GM12891 (cell line): ENCODE results near the gene PALM2AKAP2.

Source experiments
- PAX5 ChIP-seq: IDR thresholded peaks from 2 replicates; pipeline ENCODE4 v1.6.1; 2011; ENCODE audit warnings: low read length, moderate library complexity, mild to moderate bottlenecking; ENCODE audit not compliant: insufficient read depth, severe bottlenecking
- POLR2A ChIP-seq: IDR thresholded peaks from 2 replicates; pipeline ENCODE4 v1.6.1; 2011; ENCODE audit warnings: low read depth, low read length, control low read depth
- POLR2AphosphoS5 ChIP-seq: IDR thresholded peaks from 2 replicates; pipeline ENCODE4 v1.6.1; 2011; ENCODE audit warnings: low read depth, low read length, control low read depth

DNA sequence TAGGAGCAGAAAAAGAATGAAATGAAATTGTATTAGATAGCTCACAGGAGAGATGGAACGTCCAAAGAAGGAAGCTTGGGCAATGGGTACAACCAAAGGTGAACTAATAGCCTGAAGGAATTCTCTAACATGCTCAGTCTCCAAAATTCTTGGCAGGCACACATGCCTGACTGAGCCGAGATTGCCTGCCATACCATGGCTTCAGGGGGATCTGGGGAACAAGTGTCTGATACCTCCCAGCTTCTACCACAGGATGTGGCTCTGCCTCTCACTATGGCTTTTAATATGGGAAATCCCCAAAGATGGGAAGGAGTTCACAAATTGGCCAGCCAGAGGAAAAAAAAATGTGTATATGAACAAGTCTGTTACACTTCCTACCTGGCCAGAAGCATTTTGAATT, 3.6 kb upstream of the PALM2AKAP2 start:
- TF ChIP-seq PAX5: no peak
- TF ChIP-seq POLR2AphosphoS5: no peak
- TF ChIP-seq POLR2A: no peak
